A549 (cell line): ENCODE results near the gene YBX2.

Experiments used
- CBX2 ChIP-seq: fragments of 200-600 bp; sonication (generic); IDR thresholded peaks from 2 replicates; pipeline ENCODE4 v1.6.1; 2016; ENCODE audit warnings: low read depth, mild to moderate bottlenecking, borderline replicate concordance
- CEBPB ChIP-seq, 2 experiments: fragments of >200 bp in 1 of 2; sonication (Bioruptor Twin) in 1 of 2; formaldehyde crosslinking in 1 of 2; IDR thresholded peaks; 2 replicates each; pipeline ENCODE4 v1.6.1; 2012 to 2016
- CTCF ChIP-seq: fragments of >200 bp; sonication (Bioruptor Twin); formaldehyde crosslinking; IDR thresholded peaks from 3 replicates; pipeline ENCODE4 v1.5.1; 2016
- E2F6 ChIP-seq: IDR thresholded peaks from 2 replicates; pipeline ENCODE4 v1.6.1; 2012; ENCODE audit warnings: low read depth, borderline replicate concordance
- ELK1 ChIP-seq: fragments of 150-350 bp; IDR thresholded peaks from 2 replicates; pipeline ENCODE4 v1.6.1; 2014; ENCODE audit warnings: low read depth, mild to moderate bottlenecking, low read length
- EP300 ChIP-seq, 2 experiments: fragments of >200 bp; sonication (Bioruptor Twin); formaldehyde crosslinking; IDR thresholded peaks; 2 replicates in 1 of 2; 3 replicates in 1 of 2; pipeline ENCODE4 v1.6.1; 2016 to 2017
- MAX ChIP-seq: IDR thresholded peaks from 2 replicates; pipeline ENCODE4 v1.6.1; 2012
- POLR2A ChIP-seq: IDR thresholded peaks from 2 replicates; pipeline ENCODE4 v1.6.1; 2012; ENCODE audit warnings: mild to moderate bottlenecking, low read length
- RAD21 ChIP-seq, 2 experiments: fragments of >200 bp in 1 of 2; sonication (Bioruptor Twin) in 1 of 2; formaldehyde crosslinking in 1 of 2; IDR thresholded peaks in 1 of 2; conservative IDR thresholded peaks in 1 of 2; 2 replicates in 1 of 2; 3 replicates in 1 of 2; pipeline ENCODE4 v1.6.1; 2012 to 2018; ENCODE audit warnings: inconsistent platforms in 1 of 2
- REST ChIP-seq: fragments of 200-600 bp; sonication (generic); IDR thresholded peaks from 2 replicates; pipeline ENCODE4 v1.6.1; 2016; ENCODE audit warnings: antibody characterized with exemption, mild to moderate bottlenecking, moderate library complexity
- USF2 ChIP-seq: fragments of 450-650 bp; IDR thresholded peaks from 2 replicates; pipeline ENCODE4 v1.6.1; 2014; ENCODE audit warnings: antibody characterized with exemption

GRCh38 chr17:7308625-7309433 lies 14.4 kb upstream of the YBX2 start:
- TF ChIP-seq CEBPB (IDR thresholded peaks at IDR 0.05) (no peak), CTCF (no peak), POLR2A (0 out of 2 replicates have a peak, but pooled peaks have one; percentile 23), REST (peak; percentile 23), USF2 (no peak), MAX (no peak), CBX2 (no peak), RAD21 (conservative IDR thresholded peaks at IDR 0.05 in 1 of 2, IDR thresholded peaks at IDR 0.05 in 1 of 2) (no peak), E2F6 (no peak), EP300 (IDR thresholded peaks at IDR 0.05) (no peak), ELK1 (no peak)
